HG02943 (cell line): ENCODE data around the gene CARD8.
A peak's percentile ranks its signal among the peaks of the same experiment; 100 is the strongest.

ENCODE experiments used
- ATAC-seq: cut with Tn5 transposase; IDR thresholded peaks from one replicate; pipeline ENCODE4 v1.9.1; 2021; ENCODE audit warnings: mild to moderate bottlenecking, low read depth, moderate library complexity; ENCODE audit not compliant: unreplicated experiment

CARD8 gene

GRCh38 chr19:48176226-48176625 lies 79.5 kb downstream of the CARD8 start:
- no peak for ATAC-seq

GRCh38 chr19:48175578-48175977 lies 80.1 kb downstream of the CARD8 start:
- no peak for ATAC-seq

GRCh38 chr19:48174445-48175030 lies 81.2 kb downstream of the CARD8 start:
- ATAC-seq: no peak

GRCh38 chr19:48171710-48172109 lies 84.0 kb downstream of the CARD8 start:
- no peak for ATAC-seq

- ATAC-seq: no peak
Measured at GRCh38 chr19:48170817-48171347, 84.8 kb downstream of the CARD8 start.

GRCh38 chr19:48169939-48170803 lies 85.5 kb downstream of the CARD8 start, which contains the start of the genes LIG1 and ZSWIM9:
Gene LIG1, minus strand, starts transcription at chr19:48170344. Its CDS starts 4,778 bp downstream, at chr19:48165566.
Gene ZSWIM9, plus strand, starts transcription at chr19:48170680. Its CDS starts 1,123 bp downstream, at chr19:48171803.
- peak; percentile 65 for ATAC-seq

- no peak for ATAC-seq
Measured at GRCh38 chr19:48169578-48169938, 86.2 kb downstream of the CARD8 start.

- no peak for ATAC-seq
Measured at GRCh38 chr19:48168689-48169088, 87.0 kb downstream of the CARD8 start.

- no peak for ATAC-seq
Measured at GRCh38 chr19:48158210-48158790, 97.4 kb downstream of the CARD8 start.
